T-cell (primary cell): Measurements from ENCODE around the gene SERTAD1. TPM values are rescaled to one million over a fixed set of nuclear protein-coding genes. Genes with fewer than 3 reads are reported as not detected.

ENCODE experiments used
- ATAC-seq, 4 experiments: fragments of 200-7000 bp in 3 of 4; fragments of 150-1000 bp in 1 of 4; cut with Tn5 transposase; replicated peaks in 1 of 4; 1 replicate in 3 of 4; 2 replicates in 1 of 4; pipeline ENCODE4 v1.10.0; 2021; ENCODE audit warnings: moderate library complexity in 3 of 4, mild to moderate bottlenecking in 2 of 4, moderate number of reproducible peaks in 1 of 4
- CTCF ChIA-PET, 2 donors: fragments of 300-600 bp; sonication (Branson Sonifier 250); formaldehyde crosslinking; loops; one replicate each; lab custom pipeline; 2022; ENCODE audit warnings: antibody characterized with exemption in 2 of 2; lab: Charles Lee
- POLR2A ChIA-PET, 2 donors: fragments of 300-600 bp; sonication (Branson Sonifier 250); formaldehyde crosslinking; loops; one replicate each; lab custom pipeline; 2022; ENCODE audit warnings: antibody characterized with exemption in 2 of 2; lab: Charles Lee
- DNase-seq, 35 experiments: peaks; one replicate each; pipeline versions ENCODE4 v3.0.0 to v3.0.0-alpha.2; 2013 to 2023
- H3K27ac ChIP-seq: one replicate; pipeline ENCODE4 v1.5.1; 2013; ENCODE audit warnings: low read length
- H3K27me3 ChIP-seq, 2 experiments: replicated peaks in 1 of 2; 1 replicate in 1 of 2; 2 replicates in 1 of 2; pipeline versions ENCODE4 v1.6.1 to v1.7.0; 2013; ENCODE audit warnings: low read length in 1 of 2, mixed read lengths in 1 of 2; ENCODE audit not compliant: control insufficient read depth in 2 of 2, insufficient read depth in 2 of 2; ENCODE audit errors: extremely low read depth in 1 of 2
- H3K36me3 ChIP-seq, 2 donors: 1 replicate in 1 of 2; 2 replicates in 1 of 2; pipeline versions ENCODE4 v1.6.1 to v1.7.0; 2013; ENCODE audit warnings: low read length in 1 of 2; ENCODE audit not compliant: control insufficient read depth in 2 of 2, insufficient read depth in 1 of 2; ENCODE audit errors: extremely low read depth in 1 of 2
- H3K4me1 ChIP-seq, 2 experiments: 1 replicate in 1 of 2; 2 replicates in 1 of 2; pipeline versions ENCODE4 v1.6.1 to v1.7.0; 2013; ENCODE audit warnings: low read length in 2 of 2, mixed read lengths in 1 of 2; ENCODE audit not compliant: insufficient read depth in 2 of 2, control insufficient read depth in 1 of 2; ENCODE audit errors: extremely low read depth in 1 of 2
- H3K4me3 ChIP-seq, 2 donors: 1 replicate in 1 of 2; 2 replicates in 1 of 2; pipeline versions ENCODE4 v1.5.1 to v1.7.0; 2013; ENCODE audit warnings: mild to moderate bottlenecking in 2 of 2, low read length in 1 of 2, moderate library complexity in 1 of 2; ENCODE audit not compliant: control insufficient read depth in 1 of 2; ENCODE audit errors: extremely low read depth in 1 of 2
- H3K9me3 ChIP-seq: 2 replicates; pipeline ENCODE4 v1.7.0; 2013
- H3K27ac Mint-ChIP-seq, 2 donors: one replicate each; pipeline ENCODE4 v1.8.0; 2020 to 2021; ENCODE audit warnings: mild to moderate bottlenecking in 2 of 2, mixed read lengths in 2 of 2
- H3K27me3 Mint-ChIP-seq, 2 donors: one replicate each; pipeline ENCODE4 v1.8.0; 2021 to 2022; ENCODE audit warnings: mixed read lengths in 2 of 2
- H3K36me3 Mint-ChIP-seq: one replicate; pipeline ENCODE4 v1.8.0; 2021; ENCODE audit warnings: mixed read lengths
- H3K4me1 Mint-ChIP-seq, 3 donors: one replicate each; pipeline ENCODE4 v1.8.0; 2020 to 2022; ENCODE audit warnings: mixed read lengths in 3 of 3, mild to moderate bottlenecking in 1 of 3
- H3K4me3 Mint-ChIP-seq, 3 donors: one replicate each; pipeline ENCODE4 v1.8.0; 2020 to 2022; ENCODE audit warnings: mild to moderate bottlenecking in 3 of 3, mixed read lengths in 3 of 3, moderate library complexity in 3 of 3
- H3K9me3 Mint-ChIP-seq, 3 donors: one replicate each; pipeline ENCODE4 v1.8.0; 2020 to 2022; ENCODE audit warnings: mixed read lengths in 3 of 3
- WGBS: methylation state at CpG from one replicate; pipeline ENCODE4 v1.1.5; 2013; ENCODE audit warnings: missing lambda C conversion rate; ENCODE audit not compliant: insufficient coverage; 5-methylcytosine and 5-hydroxymethylcytosine counted together
- total RNA-seq, 35 experiments: library from RNA in 6 of 35; stranded (reverse) in 6 of 35; fragments of 120-200 nt in 1 of 35; gene quantifications; one replicate each; pipeline versions ENCODE4 v1.2.1 to v1.2.4 and lab custom pipeline; 2013 to 2026

The SERTAD1 gene
- total RNA-seq, 5 donors from 2014 or later (not counting 1 experiment from before 2014, with no cell fraction given) = 10.9 to 25.4 (median 13.3) TPM

DNA sequence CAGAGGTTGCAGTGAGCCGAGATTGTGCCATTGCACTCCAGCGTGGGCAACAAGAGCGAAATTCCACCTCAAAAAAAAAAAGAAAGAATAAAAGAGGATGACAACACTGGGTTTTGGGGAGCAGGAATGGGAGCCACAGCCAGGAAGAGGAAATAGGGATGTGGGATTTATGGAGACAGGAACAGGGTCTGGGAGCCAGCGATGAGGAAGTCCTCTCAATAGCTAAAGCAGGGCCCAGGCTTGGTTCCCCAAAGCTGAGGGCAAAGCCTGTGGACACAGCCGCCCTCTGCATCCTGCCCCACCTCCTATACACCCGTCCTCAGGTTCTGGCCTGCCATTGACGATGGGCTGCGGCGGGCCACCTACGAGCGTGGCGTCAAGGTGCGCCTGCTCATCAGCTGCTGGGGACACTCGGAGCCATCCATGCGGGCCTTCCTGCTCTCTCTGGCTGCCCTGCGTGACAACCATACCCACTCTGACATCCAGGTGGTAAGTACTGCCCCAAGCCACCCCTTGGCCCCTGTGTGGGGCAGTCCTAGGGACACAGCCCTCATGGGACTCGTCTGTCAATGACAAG lies 49.4 kb downstream of the SERTAD1 start:
- H3K27ac Mint-ChIP-seq = no peak overlapping the region
- no peak overlapping the region for H3K4me3 Mint-ChIP-seq
- Histone ChIP-seq H3K9me3 (no peaks in the 10 kb centered on the region), H3K4me3 (no peak overlapping the region), H3K27ac (no peak overlapping the region), H3K27me3 (no peaks in the 10 kb centered on the region), H3K4me1 (peaks cover 0 to 8% of the 10 kb centered on the region in 2 experiments), H3K36me3 (peaks cover 14 to 27% of the 10 kb centered on the region in 2 donors)
- H3K4me1 Mint-ChIP-seq = peaks cover 5 to 10% (median 9%) of the 10 kb centered on the region in 3 donors
- CTCF ChIA-PET = no interaction called here
- POLR2A ChIA-PET = no interaction called here
- no peaks in the 10 kb centered on the region for H3K27me3 Mint-ChIP-seq
- DNase-seq = no peak
- H3K9me3 Mint-ChIP-seq = no peaks in the 10 kb centered on the region
- H3K36me3 Mint-ChIP-seq = peaks cover 21% of the 10 kb centered on the region
- ATAC-seq = no peak
- 96% methylated on average over 13 of the region's 17 CpGs for WGBS

DNA sequence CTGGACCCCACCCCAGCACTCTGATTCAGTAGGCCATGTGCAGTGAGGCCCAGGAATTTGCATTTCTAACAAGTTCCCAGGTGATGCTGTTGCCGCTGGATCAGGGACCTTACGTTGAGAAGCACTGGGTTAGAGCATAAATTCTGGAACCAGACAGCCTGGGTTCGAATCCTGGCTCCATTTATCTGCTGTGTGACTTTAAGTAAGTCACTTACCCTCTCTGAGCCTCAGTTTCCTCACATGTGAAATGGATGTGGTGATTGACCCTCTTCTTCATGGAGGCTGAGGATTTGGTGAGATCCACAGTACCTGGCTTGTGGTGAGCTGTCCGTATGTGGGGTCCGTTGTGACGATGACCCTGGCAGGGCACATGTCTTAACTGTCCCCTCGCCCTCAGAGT lies 51.7 kb downstream of the SERTAD1 start:
- Histone ChIP-seq H3K9me3 (no peaks in the 10 kb centered on the region), H3K27ac (no peak overlapping the region), H3K27me3 (no peaks in the 10 kb centered on the region), H3K4me3 (no peak overlapping the region), H3K4me1 (peaks cover 0 to 8% of the 10 kb centered on the region in 2 experiments), H3K36me3 (peaks cover 17 to 39% of the 10 kb centered on the region in 2 donors)
- ATAC-seq (no peak), DNase-seq (no peak)
- ChIA-PET POLR2A (no interaction called here), CTCF (no interaction called here)
- H3K27ac Mint-ChIP-seq = no peak overlapping the region
- no peaks in the 10 kb centered on the region for H3K27me3 Mint-ChIP-seq
- peaks cover 5 to 10% (median 9%) of the 10 kb centered on the region in 3 donors for H3K4me1 Mint-ChIP-seq
- H3K4me3 Mint-ChIP-seq = no peak overlapping the region
- H3K9me3 Mint-ChIP-seq = no peaks in the 10 kb centered on the region
- peaks cover 33% of the 10 kb centered on the region for H3K36me3 Mint-ChIP-seq
- WGBS = 93% methylated on average over 7 of the region's 7 CpGs

GRCh38 chr19:40371802-40372122 lies 54.0 kb downstream of the SERTAD1 start:
- H3K4me3 Mint-ChIP-seq = no peak overlapping the region
- Histone ChIP-seq H3K27me3 (no peaks in the 10 kb centered on the region), H3K27ac (no peak overlapping the region), H3K36me3 (peaks cover 20 to 48% of the 10 kb centered on the region in 2 donors), H3K4me3 (no peak overlapping the region), H3K4me1 (peaks cover 0 to 8% of the 10 kb centered on the region in 2 experiments), H3K9me3 (no peaks in the 10 kb centered on the region)
- H3K9me3 Mint-ChIP-seq = no peaks in the 10 kb centered on the region
- ChIA-PET CTCF (interaction anchor here in 1 of 2 donors (0.5 kb wide), 1 partner anchor 1307 kb away, joined by 7 read pairs; no protein-coding TSS in a partner anchor), POLR2A (no interaction called here)
- ATAC-seq (no peak), DNase-seq (no peak)
- H3K27ac Mint-ChIP-seq = no peak overlapping the region
- H3K4me1 Mint-ChIP-seq = peaks cover 5 to 10% (median 9%) of the 10 kb centered on the region in 3 donors
- H3K27me3 Mint-ChIP-seq = no peaks in the 10 kb centered on the region
- H3K36me3 Mint-ChIP-seq = peaks cover 41% of the 10 kb centered on the region
- WGBS = 100% methylated on average over 3 of the region's 5 CpGs

Other genes starting within 250 kb of the SERTAD1 start
- gene MAP3K10, start 234.6 kb downstream of the SERTAD1 start, total RNA-seq = 10 to 100 TPM; 20.9 to 39.6 (median 33.0) TPM
- not detected for gene TTC9B, start 207.6 kb downstream of the SERTAD1 start, total RNA-seq
- gene CCNP, start 199.3 kb downstream of the SERTAD1 start, total RNA-seq = 1 to 10 TPM in 4 of 5 donors, under 1 TPM in 1; 0.82 to 2.3 (median 1.2) TPM
- 100 to 1,000 TPM; 169 to 218 (median 172) TPM for gene AKT2, start 140.6 kb downstream of the SERTAD1 start, total RNA-seq
- gene C19orf47, start 77.6 kb downstream of the SERTAD1 start, total RNA-seq = 10 to 100 TPM; 12.4 to 14.8 (median 14.5) TPM
- gene PLD3, start 77.3 kb downstream of the SERTAD1 start, total RNA-seq = 100 to 1,000 TPM in 3 of 5 donors, 10 to 100 TPM in 2; 71.0 to 120 (median 118) TPM
- gene HIPK4, start 35.8 kb downstream of the SERTAD1 start, total RNA-seq = under 1 TPM in 4 of 5 donors, not detected in 1; 0.16 to 0.20 (median 0.18) TPM
- gene PRX, start 12.6 kb downstream of the SERTAD1 start, total RNA-seq = 1 to 10 TPM; 2.0 to 4.4 (median 2.8) TPM
- 10 to 100 TPM; 17.4 to 26.7 (median 24.7) TPM for gene SERTAD3, start 18.3 kb upstream of the SERTAD1 start, total RNA-seq
- gene BLVRB, start 39.8 kb upstream of the SERTAD1 start, total RNA-seq = 10 to 100 TPM in 3 of 5 donors, 1 to 10 TPM in 2; 6.8 to 20.3 (median 16.4) TPM
- 1 to 10 TPM in 1 of 5 donors, under 1 TPM in 4; 0.37 to 1.2 (median 0.66) TPM for gene SPTBN4, start 41.0 kb upstream of the SERTAD1 start, total RNA-seq
- gene SHKBP1, start 150.9 kb upstream of the SERTAD1 start, total RNA-seq = 100 to 1,000 TPM; 117 to 153 (median 142) TPM
- gene LTBP4, start 175.4 kb upstream of the SERTAD1 start, total RNA-seq = 100 to 1,000 TPM in 4 of 5 donors, 10 to 100 TPM in 1; 90.9 to 215 (median 160) TPM